ENCODE measurements around the gene STAP1. TPM values are rescaled to one million over a fixed set of nuclear protein-coding genes. Genes with fewer than 3 reads are reported as not detected.

STAP1 gene
- total RNA-seq, 3 donors from 2014 or later: 0.25 to 0.53 (median 0.32) TPM

- H3K4me3 ChIP-seq: no peak overlapping the region
- H3K4me1 ChIP-seq (ENCODE audit: low read depth): no peaks in the 10 kb centered on the region
- intact Hi-C loops (cut with DNase I, micrococcal nuclease): no loop called here
- TF ChIP-seq, protein P1, sequence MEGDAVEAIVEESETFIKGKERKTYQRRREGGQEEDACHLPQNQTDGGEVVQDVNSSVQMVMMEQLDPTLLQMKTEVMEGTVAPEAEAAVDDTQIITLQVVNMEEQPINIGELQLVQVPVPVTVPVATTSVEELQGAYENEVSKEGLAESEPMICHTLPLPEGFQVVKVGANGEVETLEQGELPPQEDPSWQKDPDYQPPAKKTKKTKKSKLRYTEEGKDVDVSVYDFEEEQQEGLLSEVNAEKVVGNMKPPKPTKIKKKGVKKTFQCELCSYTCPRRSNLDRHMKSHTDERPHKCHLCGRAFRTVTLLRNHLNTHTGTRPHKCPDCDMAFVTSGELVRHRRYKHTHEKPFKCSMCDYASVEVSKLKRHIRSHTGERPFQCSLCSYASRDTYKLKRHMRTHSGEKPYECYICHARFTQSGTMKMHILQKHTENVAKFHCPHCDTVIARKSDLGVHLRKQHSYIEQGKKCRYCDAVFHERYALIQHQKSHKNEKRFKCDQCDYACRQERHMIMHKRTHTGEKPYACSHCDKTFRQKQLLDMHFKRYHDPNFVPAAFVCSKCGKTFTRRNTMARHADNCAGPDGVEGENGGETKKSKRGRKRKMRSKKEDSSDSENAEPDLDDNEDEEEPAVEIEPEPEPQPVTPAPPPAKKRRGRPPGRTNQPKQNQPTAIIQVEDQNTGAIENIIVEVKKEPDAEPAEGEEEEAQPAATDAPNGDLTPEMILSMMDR (IDR thresholded peaks at IDR 0.05): no peak
- ATAC-seq: no peak
- DNase-seq: no peak
- H3K9me3 ChIP-seq: no peaks in the 10 kb centered on the region
- no peaks in the 10 kb centered on the region for H3K36me3 ChIP-seq (ENCODE audit: low read depth)
Measured at GRCh38 chr4:67573193-67573592, 14.7 kb downstream of the STAP1 start.

DNA sequence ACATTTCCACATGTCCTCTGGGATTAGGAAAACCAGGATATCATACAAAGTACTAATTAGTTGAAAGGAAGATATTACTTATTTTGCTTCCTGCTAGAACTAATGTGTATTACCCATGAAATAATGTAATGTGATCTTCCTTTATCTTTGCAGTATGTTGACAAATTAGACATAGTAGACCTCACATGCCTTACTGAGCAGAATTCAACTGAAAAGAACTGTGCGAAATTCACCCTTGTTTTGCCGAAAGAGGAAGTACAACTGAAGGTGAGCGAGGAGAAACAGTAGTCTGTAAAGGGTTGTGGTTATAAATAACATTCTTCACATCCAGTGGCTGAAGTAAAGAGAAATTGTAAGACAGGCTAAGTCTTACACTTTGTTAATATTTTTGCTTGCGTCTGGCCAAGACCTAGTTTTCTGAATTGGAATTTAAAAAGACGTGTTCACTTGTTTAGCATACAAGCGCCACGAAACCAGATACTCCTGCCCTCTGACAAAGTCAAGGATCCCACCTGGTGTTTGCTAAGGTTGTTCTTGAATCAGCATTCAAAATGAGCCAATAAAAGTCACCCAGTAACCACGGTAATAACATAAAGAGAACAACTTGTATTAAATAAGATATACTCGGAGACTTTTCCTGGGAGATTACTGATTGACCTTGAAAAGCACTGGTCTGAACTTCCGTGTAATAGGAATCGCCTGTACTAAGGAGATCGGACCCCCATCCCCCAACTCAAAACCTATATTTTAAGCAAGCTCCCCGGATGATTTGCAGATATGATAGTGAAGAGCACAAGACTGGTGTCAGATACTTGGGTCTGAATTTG is 16.9 kb downstream of the STAP1 start:
- DNase-seq (no peak), ATAC-seq (peak; percentile 73)
- no peaks in the 10 kb centered on the region for H3K4me1 ChIP-seq (ENCODE audit: low read depth)
- H3K36me3 ChIP-seq (ENCODE audit: low read depth): no peaks in the 10 kb centered on the region
- intact Hi-C loops (cut with DNase I, micrococcal nuclease): no loop called here
- H3K4me3 ChIP-seq: no peak overlapping the region
- no peaks in the 10 kb centered on the region for H3K9me3 ChIP-seq
- TF ChIP-seq, protein P1 (IDR thresholded peaks at IDR 0.05): no peak

DNA sequence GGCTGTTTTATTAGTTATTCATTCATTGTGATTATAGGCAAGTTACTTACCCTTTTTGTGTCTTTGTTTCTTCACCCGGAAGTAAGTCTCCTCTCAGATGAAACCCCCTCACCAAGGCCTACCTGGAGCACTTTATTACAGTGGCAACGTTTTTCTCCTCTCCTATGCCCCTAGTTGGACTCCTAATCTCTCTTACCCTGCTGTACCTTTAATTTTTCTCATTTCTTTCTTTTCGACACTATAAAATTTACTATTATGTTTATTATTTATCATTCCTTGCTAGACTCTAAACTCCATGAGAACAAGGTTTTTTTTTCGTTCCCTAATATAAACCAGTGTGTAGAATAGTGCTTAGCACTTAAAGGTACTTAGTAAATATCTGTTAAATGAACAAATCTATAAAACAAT is 17.5 kb downstream of the STAP1 start:
- no peak for DNase-seq
- Histone ChIP-seq H3K4me3 (no peak overlapping the region), H3K36me3 (ENCODE audit: low read depth) (no peaks in the 10 kb centered on the region), H3K9me3 (no peaks in the 10 kb centered on the region), H3K4me1 (ENCODE audit: low read depth) (no peaks in the 10 kb centered on the region)
- no peak for ATAC-seq
- intact Hi-C loops (cut with DNase I, micrococcal nuclease): no loop called here
- TF ChIP-seq, protein P1 (IDR thresholded peaks at IDR 0.05): no peak

DNA sequence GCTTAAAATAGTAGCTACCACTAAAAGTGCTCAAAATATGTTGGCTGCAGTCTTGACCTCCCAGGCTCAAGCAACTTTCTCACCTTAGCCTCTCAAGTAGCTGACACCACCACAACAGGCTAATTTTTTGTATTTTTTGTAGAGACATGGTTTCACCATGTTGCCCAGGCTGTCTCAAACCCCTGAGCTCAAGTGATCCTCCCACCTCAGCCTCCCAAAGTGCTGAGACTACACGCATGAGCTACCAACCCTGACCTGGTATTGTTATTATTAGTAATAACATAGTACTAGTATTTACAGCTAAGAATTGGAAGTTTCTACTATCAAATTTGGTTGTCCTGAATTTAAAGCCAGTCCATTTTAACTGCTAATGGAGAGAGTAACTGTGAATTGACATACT is 18.0 kb downstream of the STAP1 start:
- ATAC-seq: no peak

DNA sequence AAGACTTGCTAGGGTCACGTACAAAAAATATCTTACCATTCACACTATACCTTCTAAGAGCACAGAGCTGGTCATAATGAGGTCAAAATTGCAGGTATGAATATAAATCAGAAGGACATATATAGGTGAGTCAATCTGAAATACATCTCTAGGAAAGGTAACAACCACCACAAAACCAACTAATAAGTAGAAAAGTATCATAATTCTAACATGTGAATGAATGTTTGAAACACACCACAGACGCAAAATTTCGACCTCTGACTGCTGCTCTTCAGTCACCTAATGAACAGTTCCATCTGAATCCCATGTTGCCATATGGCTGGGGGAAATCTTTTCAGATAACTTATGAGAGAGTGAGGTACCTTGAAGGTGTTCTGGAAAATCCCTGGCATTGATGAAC is 22.1 kb downstream of the STAP1 start:
- intact Hi-C loops (cut with DNase I, micrococcal nuclease): no loop called here
- H3K4me1 ChIP-seq (ENCODE audit: low read depth): no peaks in the 10 kb centered on the region
- H3K9me3 ChIP-seq: no peaks in the 10 kb centered on the region
- TF ChIP-seq, protein P1 (IDR thresholded peaks at IDR 0.05): no peak
- H3K4me3 ChIP-seq: no peak overlapping the region
- no peak for ATAC-seq
- no peaks in the 10 kb centered on the region for H3K36me3 ChIP-seq (ENCODE audit: low read depth)
- no peak for DNase-seq

More for the DNA sequence above, 18.0 kb downstream of the STAP1 start:
- H3K4me1 ChIP-seq (ENCODE audit: low read depth): no peaks in the 10 kb centered on the region
- H3K36me3 ChIP-seq (ENCODE audit: low read depth): no peaks in the 10 kb centered on the region
- DNase-seq: no peak
- intact Hi-C loops (cut with DNase I, micrococcal nuclease): no loop called here
- H3K9me3 ChIP-seq: no peaks in the 10 kb centered on the region
- H3K4me3 ChIP-seq: no peak overlapping the region
- TF ChIP-seq, protein P1 (IDR thresholded peaks at IDR 0.05): no peak
